Measurements from ENCODE around the gene EI24.
A peak's percentile ranks its signal among the peaks of the same experiment; 100 is the strongest.

Gene EI24

GRCh38 chr11:125591649-125592304, 22.5 kb downstream of the EI24 start:
- peak overlapping the region; percentile 89 for H3K4me3 ChIP-seq
- peak overlapping the region; percentile 92 to 95 for H3K27ac ChIP-seq
- DNase-seq (ENCODE audit: low spot score): peak; percentile 83
- TF ChIP-seq, protein P1, sequence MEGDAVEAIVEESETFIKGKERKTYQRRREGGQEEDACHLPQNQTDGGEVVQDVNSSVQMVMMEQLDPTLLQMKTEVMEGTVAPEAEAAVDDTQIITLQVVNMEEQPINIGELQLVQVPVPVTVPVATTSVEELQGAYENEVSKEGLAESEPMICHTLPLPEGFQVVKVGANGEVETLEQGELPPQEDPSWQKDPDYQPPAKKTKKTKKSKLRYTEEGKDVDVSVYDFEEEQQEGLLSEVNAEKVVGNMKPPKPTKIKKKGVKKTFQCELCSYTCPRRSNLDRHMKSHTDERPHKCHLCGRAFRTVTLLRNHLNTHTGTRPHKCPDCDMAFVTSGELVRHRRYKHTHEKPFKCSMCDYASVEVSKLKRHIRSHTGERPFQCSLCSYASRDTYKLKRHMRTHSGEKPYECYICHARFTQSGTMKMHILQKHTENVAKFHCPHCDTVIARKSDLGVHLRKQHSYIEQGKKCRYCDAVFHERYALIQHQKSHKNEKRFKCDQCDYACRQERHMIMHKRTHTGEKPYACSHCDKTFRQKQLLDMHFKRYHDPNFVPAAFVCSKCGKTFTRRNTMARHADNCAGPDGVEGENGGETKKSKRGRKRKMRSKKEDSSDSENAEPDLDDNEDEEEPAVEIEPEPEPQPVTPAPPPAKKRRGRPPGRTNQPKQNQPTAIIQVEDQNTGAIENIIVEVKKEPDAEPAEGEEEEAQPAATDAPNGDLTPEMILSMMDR (IDR thresholded peaks at IDR 0.05): no peak

DNA sequence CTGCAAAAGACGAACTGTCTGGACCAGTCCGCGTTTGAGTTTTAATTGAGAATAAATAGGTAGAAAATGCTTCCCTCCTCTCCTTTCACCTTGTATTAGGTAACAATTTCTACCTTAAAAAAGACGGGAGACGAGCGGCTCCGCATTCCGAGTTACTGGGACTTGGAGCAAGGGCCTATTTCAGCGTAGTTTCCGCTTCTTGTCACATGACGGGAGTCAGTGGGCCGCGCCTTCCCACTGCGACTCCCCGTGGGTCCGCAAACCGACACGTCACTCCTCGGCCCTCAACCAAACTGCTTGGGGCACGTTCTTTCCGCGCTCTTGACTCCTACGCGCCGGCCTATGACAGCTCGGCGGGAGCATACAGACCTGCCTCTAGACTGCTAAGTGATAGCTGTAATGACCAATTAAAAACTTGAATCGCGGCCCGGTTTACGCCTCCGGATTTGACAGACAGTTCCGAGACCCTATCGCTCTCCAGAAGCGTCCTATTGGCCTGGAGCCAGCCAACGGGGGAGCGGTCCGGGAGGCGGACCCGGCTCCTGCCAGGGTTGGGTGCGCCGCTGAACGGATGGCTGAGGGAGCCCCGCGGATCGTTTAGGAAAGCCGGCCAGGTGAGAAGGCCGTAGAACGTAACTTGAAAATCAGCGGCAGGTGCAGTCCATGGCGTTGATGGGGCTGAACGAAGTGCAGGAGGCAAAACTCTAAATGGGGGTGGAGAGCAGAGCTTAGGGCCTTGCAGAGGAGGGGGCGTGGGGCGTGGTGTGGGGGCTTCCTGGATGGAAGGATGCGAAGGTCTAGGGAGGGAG, 23.2 kb downstream of the EI24 start, which contains the start of gene STT3A:
Gene STT3A (plus strand): TSS at position 548 of the 809 bp plus-strand sequence. CDS start 3,064 bp downstream, outside the sequence.
- DNase-seq (ENCODE audit: low spot score): peak; percentile 100
- peak within 1 kb of the TSS; percentile 89 for H3K4me3 ChIP-seq
- TF ChIP-seq, protein P1 (IDR thresholded peaks at IDR 0.05): no peak
- H3K27ac ChIP-seq: peak within 1 kb of the TSS; percentile 92 to 95

DNA sequence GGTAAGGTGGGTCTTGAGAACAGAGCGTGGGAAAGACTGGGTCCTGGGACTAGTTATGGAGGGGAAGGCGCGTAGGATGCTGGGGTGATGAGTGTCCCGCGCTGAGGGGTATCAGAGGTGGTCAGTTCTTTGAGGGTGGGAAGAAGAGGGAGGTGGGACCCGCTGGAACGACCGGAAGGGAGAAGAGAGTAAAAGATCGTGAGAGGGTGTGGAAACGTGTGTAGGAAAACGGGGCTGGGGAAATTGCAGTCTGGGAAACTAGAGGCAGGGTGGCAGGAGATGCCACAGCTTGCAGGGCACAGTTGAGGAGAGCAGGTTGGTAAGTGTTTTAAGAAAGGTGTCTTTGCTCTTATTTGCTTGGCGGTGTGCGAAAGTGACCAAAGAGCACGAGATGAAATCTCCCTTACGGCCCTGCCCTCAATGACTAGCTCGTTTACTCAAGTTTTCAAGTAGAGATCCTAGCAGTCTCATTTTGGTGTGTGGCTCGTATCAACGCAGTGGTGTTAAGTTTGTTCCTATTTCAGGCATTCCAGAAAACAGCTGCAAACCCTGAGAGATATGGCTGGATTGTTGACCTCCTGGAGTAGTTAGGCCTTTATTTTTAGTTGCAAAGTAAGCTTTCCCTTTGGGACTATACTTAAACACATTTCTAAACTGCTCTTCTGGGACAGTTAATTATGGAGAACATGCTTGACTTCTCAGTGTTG, 24.0 kb downstream of the EI24 start:
- DNase-seq (ENCODE audit: low spot score): peak; percentile 75
- TF ChIP-seq, protein P1 (IDR thresholded peaks at IDR 0.05): no peak
- Histone ChIP-seq H3K27ac (peak overlapping the region; percentile 63 to 91), H3K4me3 (peak overlapping the region; percentile 89)

- Histone ChIP-seq H3K27ac (no peak overlapping the region), H3K4me3 (no peak overlapping the region)
- TF ChIP-seq, protein P1 (IDR thresholded peaks at IDR 0.05): no peak
- DNase-seq (ENCODE audit: low spot score): no peak
These were observed 25.7 kb downstream of the EI24 start for GRCh38 chr11:125594958-125595357.

GRCh38 chr11:125600663-125601062, 31.4 kb downstream of the EI24 start:
- no peak for DNase-seq (ENCODE audit: low spot score)
- TF ChIP-seq, protein P1 (IDR thresholded peaks at IDR 0.05): no peak
- no peak overlapping the region for H3K4me3 ChIP-seq
- H3K27ac ChIP-seq: no peak overlapping the region

DNA sequence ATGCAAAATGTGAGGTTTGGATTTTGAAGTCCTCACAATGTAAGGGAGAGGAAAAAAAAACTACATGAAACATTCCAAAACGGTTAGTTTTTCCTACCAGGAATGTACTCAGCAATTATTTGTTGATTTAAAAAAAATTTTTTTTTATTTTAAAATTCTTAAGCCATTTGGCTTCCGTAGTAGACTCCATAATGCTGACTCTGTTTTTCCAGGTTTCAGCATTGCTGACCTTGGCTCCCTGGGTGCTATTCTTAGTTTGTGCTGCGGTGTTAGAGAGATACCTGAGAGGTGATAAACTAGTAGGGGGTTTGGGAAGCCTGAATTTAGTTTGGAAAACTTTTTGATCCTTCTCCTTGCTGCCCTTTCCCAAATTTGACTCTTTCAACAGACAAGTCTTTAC, 33.9 kb downstream of the EI24 start:
- Histone ChIP-seq H3K27ac (no peak overlapping the region), H3K4me3 (no peak overlapping the region)

More for the DNA sequence above, 33.9 kb downstream of the EI24 start:
- no peak for DNase-seq (ENCODE audit: low spot score)
- TF ChIP-seq, protein P1 (IDR thresholded peaks at IDR 0.05): no peak
